Naive thymus-derived CD4-positive, alpha-beta T cell (primary cell): ENCODE measurements around the gene GUCY1A2. TPM values are rescaled to one million over a fixed set of nuclear protein-coding genes. Genes with fewer than 3 reads are reported as not detected.

Experiments
- ATAC-seq: fragments of 150-1000 bp; cut with Tn5 transposase; 2 replicates; pipeline ENCODE4 v1.10.0; 2021; ENCODE audit warnings: mild to moderate bottlenecking, moderate library complexity
- CTCF ChIA-PET: fragments of 350-600 bp; sonication (Branson Sonifier 250); formaldehyde crosslinking; loops from one replicate; lab custom pipeline; 2021; ENCODE audit warnings: antibody characterized with exemption; lab: Charles Lee
- POLR2A ChIA-PET: fragments of 350-600 bp; sonication (Branson Sonifier 250); formaldehyde crosslinking; loops from one replicate; lab custom pipeline; 2021; ENCODE audit warnings: antibody characterized with exemption, inconsistent platforms; lab: Charles Lee
- DNase-seq, 9 donors: peaks; one replicate each; pipeline versions ENCODE4 v3.0.0 to v3.0.0-alpha.2; 2020 to 2022; ENCODE audit warnings: mixed read lengths in 1 of 9
- H3K27ac ChIP-seq: one replicate; pipeline ENCODE4 v1.7.0; 2013; ENCODE audit warnings: mild to moderate bottlenecking, low read depth, low read length, moderate library complexity
- H3K27me3 ChIP-seq, 2 donors: one replicate each; pipeline ENCODE4 v1.7.0; 2013; ENCODE audit warnings: low read length in 2 of 2, mild to moderate bottlenecking in 2 of 2, moderate library complexity in 2 of 2; ENCODE audit not compliant: control insufficient read depth in 2 of 2, insufficient read depth in 2 of 2
- H3K36me3 ChIP-seq, 3 experiments: 1 replicate in 2 of 3; 2 replicates in 1 of 3; pipeline ENCODE4 v1.7.0; 2013; ENCODE audit warnings: low read length in 3 of 3, mild to moderate bottlenecking in 3 of 3, moderate library complexity in 1 of 3; ENCODE audit not compliant: insufficient read depth in 3 of 3, control insufficient read depth in 2 of 3
- H3K4me1 ChIP-seq, 2 donors: one replicate each; pipeline ENCODE4 v1.7.0; 2013; ENCODE audit warnings: low read length in 2 of 2, mild to moderate bottlenecking in 2 of 2, moderate library complexity in 1 of 2; ENCODE audit not compliant: control insufficient read depth in 2 of 2, insufficient read depth in 2 of 2
- H3K4me3 ChIP-seq: 2 replicates; pipeline ENCODE4 v1.7.0; 2013; ENCODE audit warnings: mild to moderate bottlenecking, low read length
- H3K9me3 ChIP-seq, 3 experiments: 1 replicate in 2 of 3; 2 replicates in 1 of 3; pipeline ENCODE4 v1.7.0; 2013; ENCODE audit warnings: low read length in 3 of 3; ENCODE audit not compliant: control insufficient read depth in 2 of 3
- H3K27ac Mint-ChIP-seq, 9 donors: one replicate each; pipeline ENCODE4 v1.8.0; 2020 to 2022; ENCODE audit warnings: mixed read lengths in 9 of 9, mild to moderate bottlenecking in 8 of 9, moderate library complexity in 5 of 9, inconsistent platforms in 2 of 9
- H3K27me3 Mint-ChIP-seq, 5 donors: one replicate each; pipeline ENCODE4 v1.8.0; 2021 to 2022; ENCODE audit warnings: mixed read lengths in 5 of 5, mild to moderate bottlenecking in 1 of 5
- H3K36me3 Mint-ChIP-seq, 5 donors: one replicate each; pipeline ENCODE4 v1.8.0; 2020 to 2022; ENCODE audit warnings: mixed read lengths in 5 of 5, mild to moderate bottlenecking in 3 of 5, inconsistent platforms in 1 of 5
- H3K4me1 Mint-ChIP-seq, 7 donors: one replicate each; pipeline ENCODE4 v1.8.0; 2020 to 2022; ENCODE audit warnings: mixed read lengths in 7 of 7, mild to moderate bottlenecking in 3 of 7, inconsistent platforms in 1 of 7
- H3K4me3 Mint-ChIP-seq, 10 donors: one replicate each; pipeline ENCODE4 v1.8.0; 2020 to 2022; ENCODE audit warnings: mild to moderate bottlenecking in 10 of 10, mixed read lengths in 10 of 10, moderate library complexity in 6 of 10, inconsistent platforms in 2 of 10
- H3K9me3 Mint-ChIP-seq, 11 donors: one replicate each; pipeline ENCODE4 v1.8.0; 2020 to 2022; ENCODE audit warnings: mixed read lengths in 11 of 11, mild to moderate bottlenecking in 4 of 11, inconsistent platforms in 1 of 11, moderate library complexity in 1 of 11
- intact Hi-C, 2 donors: fragments of 100-400 bp; cut with micrococcal nuclease; formaldehyde crosslinking; loops; one replicate each; pipeline ENCODE4 v1.15.1; 2023
- polyA plus RNA-seq, 2 donors: library from polyadenylated mRNA; unstranded; fragments of 300-500 nt; fragmentation: Illumina TruSeq; gene quantifications; one replicate each; pipeline ENCODE4 v1.2.3, GENCODE V29; 2021
- total RNA-seq, 6 experiments: library from RNA in 5 of 6; stranded (reverse) in 5 of 6; gene quantifications; 1 replicate in 5 of 6; 2 replicates in 1 of 6; pipeline ENCODE4 v1.2.3 and lab custom pipeline; 2021 to 2026

GUCY1A2 gene
- total and polyA plus RNA-seq, 7 experiments from 2014 or later, result 0.03 to 0.22 TPM; not detected in 5

- H3K4me1 ChIP-seq, result no peaks in the 10 kb centered on the region
- Mint-ChIP-seq H3K9me3 (peaks cover 0 to 9% (median 3%) of the 10 kb centered on the region in 11 donors), H3K36me3 (no peaks in the 10 kb centered on the region), H3K27me3 (no peaks in the 10 kb centered on the region), H3K4me1 (no peaks in the 10 kb centered on the region), H3K27ac (no peak overlapping the region), H3K4me3 (no peak overlapping the region)
- no peak overlapping the region for H3K4me3 ChIP-seq
- POLR2A ChIA-PET, result no interaction called here
- H3K27ac ChIP-seq, result no peak overlapping the region
- intact Hi-C loops, result loop anchor here in 1 of 2 donors (1.0 kb wide), 1 partner anchor 8 kb away; no protein-coding TSS in a partner anchor
- ATAC-seq (no peak), DNase-seq (no peak)
- H3K36me3 ChIP-seq, result no peaks in the 10 kb centered on the region
- CTCF ChIA-PET, result no interaction called here
- H3K9me3 ChIP-seq, result no peaks in the 10 kb centered on the region
- no peaks in the 10 kb centered on the region for H3K27me3 ChIP-seq
Observed at GRCh38 chr11:106920899-106921509, 97.3 kb downstream of the GUCY1A2 start.

- Histone ChIP-seq H3K4me3 (no peak overlapping the region), H3K4me1 (no peaks in the 10 kb centered on the region), H3K27ac (no peak overlapping the region), H3K27me3 (no peaks in the 10 kb centered on the region), H3K36me3 (no peaks in the 10 kb centered on the region), H3K9me3 (no peaks in the 10 kb centered on the region)
- Mint-ChIP-seq H3K27ac (no peak overlapping the region), H3K9me3 (peaks cover 0 to 13% (median 3%) of the 10 kb centered on the region in 11 donors), H3K4me3 (no peak overlapping the region), H3K4me1 (no peaks in the 10 kb centered on the region), H3K36me3 (no peaks in the 10 kb centered on the region), H3K27me3 (no peaks in the 10 kb centered on the region)
- ATAC-seq (no peak), DNase-seq (no peak)
- ChIA-PET POLR2A (no interaction called here), CTCF (no interaction called here)
- intact Hi-C loops, result no loop called here
Observed at GRCh38 chr11:106917973-106918372, 100.3 kb downstream of the GUCY1A2 start.

- Mint-ChIP-seq H3K4me3 (no peak overlapping the region), H3K36me3 (no peaks in the 10 kb centered on the region)
Observed at GRCh38 chr11:106914409-106914808, 103.9 kb downstream of the GUCY1A2 start.

GRCh38 chr11:106913141-106913540 is 105.1 kb downstream of the GUCY1A2 start:
- Histone ChIP-seq H3K27ac (no peak overlapping the region), H3K4me3 (no peak overlapping the region), H3K4me1 (no peaks in the 10 kb centered on the region), H3K9me3 (no peaks in the 10 kb centered on the region), H3K36me3 (no peaks in the 10 kb centered on the region), H3K27me3 (no peaks in the 10 kb centered on the region)
- Mint-ChIP-seq H3K4me1 (no peaks in the 10 kb centered on the region), H3K36me3 (no peaks in the 10 kb centered on the region), H3K4me3 (no peak overlapping the region), H3K9me3 (peaks cover 0 to 17% (median 5%) of the 10 kb centered on the region in 11 donors), H3K27ac (no peak overlapping the region), H3K27me3 (no peaks in the 10 kb centered on the region)
- POLR2A ChIA-PET, result no interaction called here
- intact Hi-C loops, result loop anchor here in 1 of 2 donors (1.0 kb wide), 1 partner anchor 8 kb away; no protein-coding TSS in a partner anchor
- no peak for DNase-seq
- CTCF ChIA-PET, result no interaction called here
- no peak for ATAC-seq

More at GRCh38 chr11:106914409-106914808, 103.9 kb downstream of the GUCY1A2 start:
- POLR2A ChIA-PET, result no interaction called here
- no peak for ATAC-seq
- CTCF ChIA-PET, result no interaction called here
- Histone ChIP-seq H3K36me3 (no peaks in the 10 kb centered on the region), H3K9me3 (no peaks in the 10 kb centered on the region), H3K27ac (no peak overlapping the region), H3K4me3 (no peak overlapping the region), H3K4me1 (no peaks in the 10 kb centered on the region), H3K27me3 (no peaks in the 10 kb centered on the region)
- no peaks in the 10 kb centered on the region for H3K4me1 Mint-ChIP-seq
- H3K27me3 Mint-ChIP-seq, result no peaks in the 10 kb centered on the region
- H3K27ac Mint-ChIP-seq, result no peak overlapping the region
- peaks cover 0 to 19% (median 5%) of the 10 kb centered on the region in 11 donors for H3K9me3 Mint-ChIP-seq
- DNase-seq, result no peak
- intact Hi-C loops, result no loop called here

- no peak overlapping the region for H3K27ac ChIP-seq
Observed at GRCh38 chr11:106904826-106905225, 113.5 kb downstream of the GUCY1A2 start.

GRCh38 chr11:106889718-106890117 is 128.6 kb downstream of the GUCY1A2 start:
- peaks cover 0 to 39% (median 7%) of the 10 kb centered on the region in 11 donors for H3K9me3 Mint-ChIP-seq
- H3K27me3 Mint-ChIP-seq, result no peaks in the 10 kb centered on the region
- H3K27ac Mint-ChIP-seq, result no peak overlapping the region
- ChIA-PET POLR2A (no interaction called here), CTCF (no interaction called here)
- Histone ChIP-seq H3K27me3 (no peaks in the 10 kb centered on the region), H3K27ac (no peak overlapping the region), H3K9me3 (no peaks in the 10 kb centered on the region), H3K4me3 (no peak overlapping the region), H3K4me1 (no peaks in the 10 kb centered on the region), H3K36me3 (no peaks in the 10 kb centered on the region)
- H3K36me3 Mint-ChIP-seq, result no peaks in the 10 kb centered on the region
- DNase-seq (no peak), ATAC-seq (no peak)
- H3K4me3 Mint-ChIP-seq, result no peak overlapping the region
- intact Hi-C loops, result no loop called here
- no peaks in the 10 kb centered on the region for H3K4me1 Mint-ChIP-seq

More at GRCh38 chr11:106904826-106905225, 113.5 kb downstream of the GUCY1A2 start:
- H3K27ac Mint-ChIP-seq, result no peak overlapping the region
- H3K36me3 Mint-ChIP-seq, result no peaks in the 10 kb centered on the region
- Histone ChIP-seq H3K4me3 (no peak overlapping the region), H3K36me3 (no peaks in the 10 kb centered on the region), H3K9me3 (no peaks in the 10 kb centered on the region), H3K4me1 (no peaks in the 10 kb centered on the region), H3K27me3 (no peaks in the 10 kb centered on the region)
- H3K27me3 Mint-ChIP-seq, result no peaks in the 10 kb centered on the region
- CTCF ChIA-PET, result no interaction called here
- peaks cover 0 to 15% (median 6%) of the 10 kb centered on the region in 11 donors for H3K9me3 Mint-ChIP-seq
- intact Hi-C loops, result no loop called here
- no peaks in the 10 kb centered on the region for H3K4me1 Mint-ChIP-seq
- no peak overlapping the region for H3K4me3 Mint-ChIP-seq
- DNase-seq, result no peak
- no peak for ATAC-seq
- POLR2A ChIA-PET, result no interaction called here

GRCh38 chr11:106888386-106888785 is 129.9 kb downstream of the GUCY1A2 start:
- H3K4me1 Mint-ChIP-seq, result no peaks in the 10 kb centered on the region

More at GRCh38 chr11:106888386-106888785, 129.9 kb downstream of the GUCY1A2 start:
- Histone ChIP-seq H3K9me3 (no peaks in the 10 kb centered on the region), H3K27ac (no peak overlapping the region), H3K27me3 (no peaks in the 10 kb centered on the region), H3K4me1 (no peaks in the 10 kb centered on the region), H3K4me3 (no peak overlapping the region), H3K36me3 (no peaks in the 10 kb centered on the region)
- Mint-ChIP-seq H3K36me3 (peaks cover 0 to 5% (median 0%) of the 10 kb centered on the region in 5 donors), H3K27me3 (no peaks in the 10 kb centered on the region), H3K9me3 (peaks cover 0 to 42% (median 13%) of the 10 kb centered on the region in 11 donors), H3K27ac (no peak overlapping the region), H3K4me3 (no peak overlapping the region)
- CTCF ChIA-PET, result no interaction called here
- POLR2A ChIA-PET, result no interaction called here
- DNase-seq (no peak), ATAC-seq (no peak)
- intact Hi-C loops, result no loop called here
